Uterus (tissue), 4 donors: Measurements from ENCODE around the gene PLEKHO1. TPM values are rescaled to one million over a fixed set of nuclear protein-coding genes. Genes with fewer than 3 reads are reported as not detected.

Experiments used
- DNase-seq, 2 donors: peaks; one replicate each; pipeline ENCODE4 v3.0.0-alpha.2; 2019 to 2020
- H3K27ac ChIP-seq, 2 donors: fragments of 200-600 bp; sonication (generic); 1 replicate in 1 of 2; 2 replicates in 1 of 2; pipeline ENCODE4 v1.5.1; 2016 to 2018
- H3K27me3 ChIP-seq, 2 donors: fragments of 200-600 bp; sonication (generic); one replicate each; pipeline ENCODE4 v1.5.1; 2018 to 2019; ENCODE audit warnings: control low read depth in 1 of 2
- H3K36me3 ChIP-seq, 2 donors: fragments of 200-600 bp; sonication (generic); one replicate each; pipeline ENCODE4 v1.5.1; 2019; ENCODE audit warnings: control low read depth in 1 of 2
- H3K4me1 ChIP-seq, 2 donors: fragments of 200-600 bp; sonication (generic); one replicate each; pipeline ENCODE4 v1.5.1; 2018 to 2019; ENCODE audit warnings: control low read depth in 1 of 2
- H3K4me3 ChIP-seq, 2 donors: fragments of 200-600 bp; sonication (generic); 1 replicate in 1 of 2; 2 replicates in 1 of 2; pipeline ENCODE4 v1.5.1; 2018 to 2019; ENCODE audit warnings: mild to moderate bottlenecking in 1 of 2
- H3K9me3 ChIP-seq, 2 donors: fragments of 200-600 bp; sonication (generic); one replicate each; pipeline ENCODE4 v1.5.1; 2019; ENCODE audit warnings: control low read depth in 1 of 2
- CTCF ChIP-seq, 4 experiments: fragments of 200-600 bp in 2 of 4; fragments of 450-650 bp in 2 of 4; sonication (generic) in 2 of 4; IDR thresholded peaks; one replicate each; pipeline ENCODE4 v1.5.1; 2016 to 2019; ENCODE audit warnings: antibody characterized with exemption in 4 of 4, mild to moderate bottlenecking in 2 of 4, moderate library complexity in 1 of 4
- POLR2A ChIP-seq, 2 donors: fragments of 450-650 bp; IDR thresholded peaks; one replicate each; pipeline ENCODE4 v1.6.1; 2016; ENCODE audit warnings: antibody characterized with exemption in 2 of 2, mild to moderate bottlenecking in 1 of 2, moderate library complexity in 1 of 2
- intact Hi-C: fragments of 100-400 bp; cut with DNase I; formaldehyde crosslinking; loops from one replicate; pipeline ENCODE4 v1.15.1; 2023; ENCODE audit warnings: low total_unique reads
- total RNA-seq, 4 donors: library from RNA; depleted of rRNA in 3 of 4; stranded (reverse); fragments of >200 nt in 3 of 4; gene quantifications; one replicate each; pipeline versions ENCODE4 v1.1.0 to v1.2.4, GENCODE V29; 2014 to 2023
- donor health status: DM: yes; HTN: yes; CAD: no.

The PLEKHO1 gene
- 10 to 100 TPM; 18.4 to 95.6 (median 36.2) TPM for total RNA-seq

GRCh38 chr1:150149271-150150132 is at the start of gene PLEKHO1:
TSS of gene PLEKHO1 (plus strand) at chr1:150149916. CDS start at chr1:150150258, 342 bp downstream.
- H3K9me3 ChIP-seq: no peaks in the 10 kb centered on the region
- no peaks in the 10 kb centered on the region for H3K27me3 ChIP-seq
- peak; percentile 79 to 92 for TF ChIP-seq POLR2A (IDR thresholded peaks at IDR 0.05)
- no peak for TF ChIP-seq CTCF (IDR thresholded peaks at IDR 0.05)
- H3K4me1 ChIP-seq: peaks cover 0 to 6% of the 10 kb centered on the region in 2 donors
- H3K4me3 ChIP-seq: peak within 1 kb of the TSS; percentile 93
- H3K36me3 ChIP-seq: no peaks in the 10 kb centered on the region
- H3K27ac ChIP-seq: peak within 1 kb of the TSS; percentile 98 to 99
- intact Hi-C loops: no loop called here
- peak; percentile 90 to 94 for DNase-seq

GRCh38 chr1:150102986-150103385 is 46.7 kb upstream of the PLEKHO1 start:
- no peak overlapping the region for H3K27ac ChIP-seq
- no peak for TF ChIP-seq POLR2A (IDR thresholded peaks at IDR 0.05)
- TF ChIP-seq CTCF (IDR thresholded peaks at IDR 0.05): no peak
- H3K9me3 ChIP-seq: no peaks in the 10 kb centered on the region
- H3K27me3 ChIP-seq: no peaks in the 10 kb centered on the region
- no peaks in the 10 kb centered on the region for H3K36me3 ChIP-seq
- intact Hi-C loops: no loop called here
- no peak overlapping the region for H3K4me3 ChIP-seq
- DNase-seq: no peak
- no peaks in the 10 kb centered on the region for H3K4me1 ChIP-seq

GRCh38 chr1:150106341-150106740 is 43.4 kb upstream of the PLEKHO1 start:
- no peaks in the 10 kb centered on the region for H3K36me3 ChIP-seq
- H3K27me3 ChIP-seq: no peaks in the 10 kb centered on the region
- intact Hi-C loops: no loop called here
- no peaks in the 10 kb centered on the region for H3K4me1 ChIP-seq
- no peak overlapping the region for H3K4me3 ChIP-seq
- no peak for TF ChIP-seq CTCF (IDR thresholded peaks at IDR 0.05)
- TF ChIP-seq POLR2A (IDR thresholded peaks at IDR 0.05): no peak
- no peaks in the 10 kb centered on the region for H3K9me3 ChIP-seq
- DNase-seq: no peak
- H3K27ac ChIP-seq: no peak overlapping the region

- Histone ChIP-seq H3K27me3 (no peaks in the 10 kb centered on the region), H3K36me3 (no peaks in the 10 kb centered on the region), H3K4me1 (no peaks in the 10 kb centered on the region), H3K9me3 (no peaks in the 10 kb centered on the region), H3K27ac (peak overlapping the region in 1 of 2 donors; percentile 30), H3K4me3 (no peak overlapping the region)
- intact Hi-C loops: no loop called here
- no peak for DNase-seq
- no peak for TF ChIP-seq CTCF (IDR thresholded peaks at IDR 0.05)
- no peak for TF ChIP-seq POLR2A (IDR thresholded peaks at IDR 0.05)
Observed at GRCh38 chr1:150109586-150109985, 40.1 kb upstream of the PLEKHO1 start.

GRCh38 chr1:150110116-150110515 is 39.6 kb upstream of the PLEKHO1 start:
- peaks cover 0 to 4% of the 10 kb centered on the region in 2 donors for H3K9me3 ChIP-seq
- TF ChIP-seq POLR2A (IDR thresholded peaks at IDR 0.05): no peak
- no peak for TF ChIP-seq CTCF (IDR thresholded peaks at IDR 0.05)
- DNase-seq: no peak
- H3K27ac ChIP-seq: peak overlapping the region in 1 of 2 donors; percentile 30
- no peaks in the 10 kb centered on the region for H3K4me1 ChIP-seq
- intact Hi-C loops: no loop called here
- no peaks in the 10 kb centered on the region for H3K36me3 ChIP-seq
- no peaks in the 10 kb centered on the region for H3K27me3 ChIP-seq
- no peak overlapping the region for H3K4me3 ChIP-seq
